RWPE1 (cell line): ENCODE data around the gene ZFPM1.

Experiments
- CTCF ChIA-PET: fragments of 350-600 bp; sonication (Branson Sonifier 250); formaldehyde crosslinking; extraction: SDS; loops from one replicate; lab custom pipeline; 2021; lab: Yijun Ruan, JAX
- POLR2A ChIA-PET: fragments of 400-600 bp; formaldehyde crosslinking; extraction: SDS; loops from one replicate; lab custom pipeline; 2020; ENCODE audit warnings: antibody characterized with exemption; ENCODE audit not compliant: low non-redundant PET; lab: Yijun Ruan, JAX
- DNase-seq: peaks from one replicate; pipeline ENCODE4 v3.0.0; 2012; ENCODE audit warnings: low spot score
- H3K27ac ChIP-seq: fragments of 450-650 bp; 2 replicates; pipeline ENCODE4 v1.5.1; 2017
- CTCF ChIP-seq: fragments of 450-650 bp; conservative IDR thresholded peaks from 2 replicates; pipeline ENCODE4 v1.5.1; 2017; ENCODE audit warnings: low read depth, mild to moderate bottlenecking

ZFPM1 gene

GRCh38 chr16:88519938-88520653 is 67.0 kb downstream of the ZFPM1 start:
- TF ChIP-seq CTCF: no peak
- POLR2A ChIA-PET: no interaction called here

GRCh38 chr16:88521674-88522073 is 68.6 kb downstream of the ZFPM1 start:
- DNase-seq: no peak
- no peak overlapping the region for H3K27ac ChIP-seq
- POLR2A ChIA-PET: no interaction called here
- CTCF ChIA-PET: no interaction called here
- no peak for TF ChIP-seq CTCF

More at GRCh38 chr16:88519938-88520653, 67.0 kb downstream of the ZFPM1 start:
- CTCF ChIA-PET: no interaction called here
- DNase-seq: no peak
- H3K27ac ChIP-seq: no peak overlapping the region

GRCh38 chr16:88522276-88522949 is 69.3 kb downstream of the ZFPM1 start:
- ChIA-PET POLR2A (no interaction called here), CTCF (interaction anchor here (0.8 kb wide), 1 partner anchor 10 kb away, joined by 3 read pairs; no protein-coding TSS in a partner anchor)
- H3K27ac ChIP-seq: no peak overlapping the region
- no peak for DNase-seq
- no peak for TF ChIP-seq CTCF

- no peak overlapping the region for H3K27ac ChIP-seq
- no peak for DNase-seq
- ChIA-PET CTCF (interaction anchor here (0.8 kb wide), 1 partner anchor 9 kb away, joined by 3 read pairs; no protein-coding TSS in a partner anchor), POLR2A (no interaction called here)
- no peak for TF ChIP-seq CTCF
Measured at GRCh38 chr16:88523309-88524161, 70.5 kb downstream of the ZFPM1 start.

- POLR2A ChIA-PET: no interaction called here
- no peak for DNase-seq
- no peak for TF ChIP-seq CTCF
- CTCF ChIA-PET: interaction anchor here (0.5 kb wide), 1 partner anchor 445 kb away, joined by 3 read pairs; no protein-coding TSS in a partner anchor
- H3K27ac ChIP-seq: peak overlapping the region; percentile 2; the same call in 1 of the 2 replicates
Measured at GRCh38 chr16:88524274-88524972, 71.3 kb downstream of the ZFPM1 start.
